RPMI8226 (cell line): Measurements from ENCODE around the gene TMEM191C.
"Not testable (repeated sequence)": the region's sequence is repeated elsewhere in the genome, so short reads cannot be mapped to it uniquely, and the experiment has no call there.

Source experiments
- DNase-seq: peaks from one replicate; pipeline ENCODE4 v3.0.0-alpha.2; 2015

TMEM191C gene

DNA sequence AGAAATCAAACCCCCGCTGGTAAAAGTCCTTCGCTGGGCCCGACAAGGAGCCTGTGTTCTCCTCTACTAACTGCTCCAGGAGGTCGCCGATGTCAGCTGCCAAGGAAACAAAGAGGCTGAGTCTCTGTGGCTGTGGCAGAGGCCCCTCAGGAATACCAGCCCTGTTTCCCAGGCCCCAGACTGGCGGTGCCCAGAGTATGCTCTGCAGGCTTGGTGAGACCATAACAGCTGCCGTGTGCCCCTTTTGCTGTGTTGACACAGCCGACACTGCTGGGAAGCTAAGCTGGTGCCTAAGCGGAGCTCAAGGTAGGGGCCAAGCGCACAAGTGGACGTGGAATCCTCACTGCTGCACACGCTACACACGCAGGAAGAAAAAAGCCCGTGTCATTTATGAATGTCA lies 16.9 kb downstream of the TMEM191C start:
- DNase-seq, result not testable (repeated sequence)

DNA sequence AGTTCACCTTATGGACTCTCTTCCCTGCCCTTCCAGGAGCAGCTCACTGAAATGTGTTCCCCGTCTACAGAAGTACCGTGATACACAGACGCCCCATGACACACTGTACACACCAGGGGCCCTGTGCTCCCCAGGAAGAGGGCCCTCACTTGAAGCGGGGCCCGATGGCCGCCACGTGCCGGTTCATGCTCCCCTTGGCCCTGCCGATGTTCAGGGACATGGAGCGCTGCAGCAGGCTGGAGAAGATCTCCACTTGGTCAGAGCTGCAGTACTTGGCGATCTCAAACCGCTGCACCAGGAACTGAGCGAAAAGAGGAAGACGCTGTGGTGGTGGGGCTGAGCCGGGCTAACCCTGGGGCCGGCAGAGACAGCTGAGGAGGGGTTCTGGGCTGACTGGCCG lies 20.5 kb downstream of the TMEM191C start:
- not testable (repeated sequence) for DNase-seq

DNA sequence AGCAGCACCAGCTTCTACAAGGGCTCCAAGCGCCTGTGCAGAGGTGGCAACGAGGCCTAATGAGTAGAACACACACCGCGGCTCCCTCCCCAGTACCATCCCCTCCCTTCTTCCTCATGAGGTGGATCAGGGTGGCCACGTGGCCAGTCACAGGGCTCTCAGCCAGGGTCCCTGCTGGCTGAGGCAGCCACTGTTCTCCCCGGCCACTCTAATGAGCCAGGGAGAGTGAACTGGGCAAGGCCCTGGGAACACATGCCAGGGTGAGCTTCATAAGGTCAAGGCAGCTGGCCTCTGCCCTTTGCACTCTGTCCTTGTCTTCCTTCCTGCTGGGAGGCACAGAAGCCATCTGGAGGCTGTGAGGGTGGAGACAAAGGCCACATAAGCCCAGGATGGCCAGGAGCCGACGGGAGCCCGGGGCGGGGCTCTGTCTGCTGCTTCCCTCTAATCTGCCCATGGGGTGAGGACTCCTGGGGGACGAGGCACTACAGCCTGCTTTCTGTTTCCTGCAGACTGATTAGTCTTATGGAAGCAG lies 22.0 kb downstream of the TMEM191C start:
- not testable (repeated sequence) for DNase-seq

DNA sequence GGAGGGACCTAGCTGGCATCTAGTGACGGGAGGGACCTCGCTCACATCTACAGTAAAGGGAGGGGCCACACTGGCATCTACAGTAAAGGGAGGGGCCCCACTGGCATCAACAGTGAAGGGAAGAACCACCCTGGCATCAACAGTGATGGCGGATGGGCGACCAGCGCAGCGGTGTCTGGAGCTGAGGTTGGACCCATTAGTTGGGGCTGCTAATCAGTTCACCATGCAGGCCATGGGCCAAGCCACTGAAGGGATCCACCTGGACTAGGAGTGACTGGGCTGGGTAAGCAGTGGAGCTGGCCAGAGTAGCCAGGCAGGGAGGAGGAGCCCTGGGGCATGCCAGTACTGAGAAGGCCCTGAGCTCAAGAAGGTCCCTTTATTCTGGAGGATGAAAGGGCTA lies 23.4 kb downstream of the TMEM191C start:
- DNase-seq, result not testable (repeated sequence)

DNA sequence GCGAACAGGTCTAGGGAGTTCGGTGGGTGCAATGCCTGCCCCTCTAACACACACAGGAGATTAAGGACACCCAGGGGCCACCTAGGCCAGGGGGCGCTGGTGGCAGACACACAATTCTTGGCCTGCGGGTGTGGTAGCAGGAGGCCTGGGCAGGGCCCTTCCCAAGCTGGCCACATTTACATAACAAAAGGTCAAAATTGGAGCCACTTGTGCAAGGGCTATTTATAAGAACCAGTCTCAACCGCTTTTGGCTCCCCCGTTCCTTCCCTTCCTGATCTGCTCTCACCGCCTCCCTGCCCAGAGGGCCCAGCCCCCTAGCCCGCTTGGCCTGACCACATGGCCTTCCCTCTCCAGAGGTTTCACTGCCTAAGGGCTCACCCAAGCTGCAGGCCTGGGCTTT lies 25.1 kb downstream of the TMEM191C start:
- DNase-seq, result not testable (repeated sequence)

DNA sequence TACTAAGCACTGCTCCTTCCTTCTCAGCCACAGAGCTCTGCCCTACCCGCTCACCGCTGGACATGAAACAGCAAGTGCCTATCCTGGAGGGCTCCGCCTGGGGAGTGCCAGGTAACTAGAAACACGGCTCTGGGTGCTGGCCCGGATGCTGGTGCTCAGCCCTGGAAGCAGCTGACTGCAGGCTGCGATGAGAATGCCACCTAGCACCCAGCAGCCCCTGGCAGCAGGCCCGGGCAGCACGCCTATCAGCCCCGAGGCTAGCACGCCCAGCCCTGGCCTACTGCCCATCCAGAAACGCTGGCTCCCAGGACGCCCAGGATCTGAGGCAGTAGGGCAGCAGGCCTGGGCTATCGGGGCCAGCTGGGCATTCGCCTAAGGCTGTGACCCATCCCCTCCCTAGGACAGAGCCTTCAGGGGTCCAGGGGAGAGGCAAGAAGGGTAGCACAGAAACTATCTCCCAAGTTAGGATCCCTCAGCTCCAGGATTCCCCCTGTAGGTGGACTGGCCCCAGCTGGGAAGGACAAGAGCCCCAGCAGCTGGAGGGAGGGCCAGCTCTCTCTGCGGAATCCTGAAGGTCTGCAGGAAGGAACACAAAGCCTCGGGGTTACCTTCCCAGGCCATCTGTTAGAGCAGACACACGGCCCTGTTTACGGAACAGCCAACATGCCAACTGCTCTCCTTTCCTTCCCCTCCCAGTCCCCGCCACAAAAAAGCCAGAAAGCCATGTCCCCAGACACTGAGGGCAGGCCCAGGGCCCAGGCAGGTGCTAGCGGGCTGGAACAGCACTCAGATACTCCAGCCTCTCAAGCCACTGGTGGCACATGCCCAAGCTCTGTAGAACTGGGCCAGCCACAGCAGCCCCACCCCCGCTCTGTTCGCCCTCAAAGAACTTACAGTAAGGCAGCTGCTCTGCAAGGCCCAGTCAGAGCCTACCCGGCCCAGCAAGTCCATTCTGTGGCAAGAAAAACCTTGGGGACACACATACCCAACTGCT lies 26.9 kb downstream of the TMEM191C start:
- DNase-seq, result not testable (repeated sequence)

DNA sequence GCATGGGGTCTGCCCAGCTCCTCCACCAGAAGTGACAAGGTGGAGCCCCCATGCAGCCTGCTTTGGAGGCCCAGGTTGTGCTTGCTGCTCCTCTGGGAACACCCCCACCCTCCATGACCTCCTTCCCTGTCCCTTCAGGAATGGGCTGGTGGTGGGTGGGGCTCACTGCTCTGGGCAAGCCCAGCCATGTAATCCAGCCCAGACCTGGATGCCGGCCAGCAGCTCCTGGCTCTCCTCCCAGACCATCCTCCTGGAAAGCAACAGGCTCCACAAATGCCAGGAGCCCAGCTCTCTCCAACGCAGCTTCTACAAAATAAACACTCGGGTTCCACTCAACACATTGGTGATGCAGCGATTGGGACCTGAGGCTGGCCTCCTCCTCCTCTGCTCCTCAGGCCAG lies 30.8 kb downstream of the TMEM191C start:
- not testable (repeated sequence) for DNase-seq

DNA sequence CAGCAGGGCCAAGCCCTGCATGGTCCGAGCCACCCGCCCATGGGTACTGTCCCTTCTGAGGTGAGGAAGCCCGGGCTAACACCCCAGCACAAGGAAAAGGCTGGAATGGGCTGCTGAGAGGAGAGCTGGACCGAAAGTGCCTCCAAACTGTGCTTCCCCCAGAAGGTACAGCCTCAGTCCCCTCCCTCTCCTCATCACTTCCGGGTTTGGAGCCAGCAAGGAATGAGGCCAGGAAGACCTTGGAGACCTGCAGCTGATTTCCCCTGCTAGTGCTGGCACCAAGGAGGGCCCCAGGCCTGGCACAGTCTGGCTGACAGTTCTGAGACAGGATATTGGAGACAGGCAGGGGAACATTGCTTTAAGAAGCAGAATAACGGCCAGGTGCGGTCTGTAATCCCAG lies 31.3 kb downstream of the TMEM191C start:
- not testable (repeated sequence) for DNase-seq

DNA sequence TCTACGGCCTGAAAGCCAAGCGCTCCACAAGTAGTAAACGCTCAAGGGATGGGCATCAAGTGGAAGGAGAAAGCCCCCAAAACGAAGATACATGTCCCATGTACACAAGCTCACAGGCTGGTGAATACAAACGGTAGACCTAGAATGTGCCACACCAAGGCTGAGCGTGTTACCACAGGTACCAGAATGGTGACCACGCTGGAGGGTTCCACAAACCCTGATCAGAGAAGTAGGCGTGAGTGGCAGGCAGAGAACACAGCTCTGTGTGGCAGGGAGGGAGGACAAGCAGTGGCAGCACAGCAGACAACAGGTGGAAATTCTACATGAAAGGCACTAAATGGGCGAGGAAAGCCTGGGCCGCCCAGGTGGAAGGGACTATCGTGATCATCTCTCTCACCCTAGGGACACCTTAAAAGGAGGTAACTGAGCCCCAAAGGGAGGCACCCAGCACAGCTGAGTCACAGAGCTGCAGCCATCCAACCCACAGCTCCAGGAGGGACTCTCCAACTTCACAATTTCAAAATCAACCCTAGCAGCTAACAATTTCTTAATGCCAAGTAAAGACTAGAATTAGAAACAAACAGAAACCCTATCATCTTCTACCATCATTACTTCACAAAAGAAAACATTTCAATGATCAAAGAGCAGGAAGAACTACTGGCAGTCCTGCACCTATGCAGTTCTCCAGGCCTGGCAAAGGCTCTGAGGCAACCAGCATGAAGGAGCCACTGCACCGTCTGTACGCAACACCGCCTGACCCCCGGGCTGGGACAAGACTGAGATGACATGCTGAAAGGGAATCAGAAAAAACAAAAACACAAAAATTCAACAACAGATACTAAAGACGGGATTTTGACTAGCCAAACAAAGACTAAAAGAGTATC lies 32.7 kb downstream of the TMEM191C start:
- not testable (repeated sequence) for DNase-seq

DNA sequence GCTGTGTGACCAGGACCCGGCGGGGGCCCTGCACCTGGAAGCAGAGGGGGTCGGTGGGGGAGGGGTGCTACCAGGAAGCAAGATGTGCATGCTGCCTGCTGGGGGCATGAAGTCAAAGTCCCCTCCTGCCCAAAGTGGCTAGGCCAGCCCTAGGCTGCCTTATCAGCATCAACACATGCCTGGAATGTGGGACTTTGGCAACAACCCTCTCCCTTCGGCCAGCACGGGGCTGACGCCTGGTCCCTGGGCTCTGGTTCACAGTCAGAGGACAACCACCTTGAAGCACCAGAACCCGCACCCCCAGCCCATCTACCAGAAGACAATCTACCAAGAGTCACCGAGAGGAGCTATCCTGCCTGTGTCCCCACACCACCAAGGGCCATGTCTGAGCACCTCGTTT lies 43.2 kb downstream of the TMEM191C start:
- DNase-seq, result not testable (repeated sequence)

DNA sequence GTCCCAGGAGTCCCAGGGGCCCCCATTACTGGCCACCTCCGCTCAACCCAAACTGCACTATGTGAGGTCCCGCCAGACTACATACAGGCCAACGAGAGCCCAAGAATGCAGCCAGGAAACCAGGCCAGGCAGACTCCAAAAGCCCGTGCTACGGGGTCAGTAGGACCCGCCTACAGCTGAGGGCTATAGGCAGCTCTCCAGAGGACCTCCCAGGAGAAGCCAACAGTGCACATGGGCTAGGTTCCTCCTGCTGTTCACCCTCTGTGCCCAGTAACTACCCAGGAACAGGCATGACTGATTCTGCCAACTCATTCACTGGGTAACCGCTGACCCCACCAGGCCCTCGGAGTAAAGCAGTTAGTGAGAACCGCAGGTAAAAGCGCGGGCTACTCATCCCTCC lies 44.8 kb downstream of the TMEM191C start:
- DNase-seq, result not testable (repeated sequence)

DNA sequence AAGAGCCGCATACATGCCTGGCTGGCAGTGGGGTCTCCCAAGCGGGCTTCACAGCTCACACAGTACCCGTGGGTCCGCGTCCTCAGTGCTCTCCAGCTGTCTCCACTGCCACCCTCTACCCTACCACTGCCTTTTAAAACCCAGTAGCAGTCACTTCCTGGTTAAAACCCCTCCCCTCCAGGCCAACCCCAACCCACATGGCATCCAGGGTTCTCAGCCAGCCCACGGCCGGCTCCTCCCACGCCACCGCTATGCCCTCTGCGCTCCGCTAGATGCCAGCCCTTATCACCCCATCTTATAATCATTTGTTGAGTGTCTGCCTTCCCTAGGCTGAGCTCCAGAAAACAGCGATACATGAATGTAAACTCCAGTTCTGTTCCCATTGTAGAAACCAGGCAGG lies 46.9 kb downstream of the TMEM191C start:
- DNase-seq, result not testable (repeated sequence)

DNA sequence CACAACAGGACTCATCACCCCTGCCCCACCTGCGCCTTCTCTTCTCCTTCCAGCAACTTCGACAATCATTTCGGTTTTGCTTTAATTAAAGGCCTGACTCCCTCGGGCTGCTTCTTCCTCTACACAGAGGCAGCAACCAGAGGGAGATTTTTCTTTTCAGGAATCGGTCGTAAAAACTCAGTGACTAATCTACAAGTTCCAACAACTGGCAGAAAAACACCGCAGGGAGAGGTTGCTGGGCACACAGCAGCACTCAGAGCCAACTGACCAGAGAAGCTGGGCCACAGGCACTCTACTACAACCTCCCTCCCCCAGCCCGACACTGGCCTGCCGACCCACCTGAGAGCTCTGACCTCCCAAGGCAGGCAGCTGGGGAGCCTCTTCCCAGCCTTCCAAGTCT lies 48.0 kb downstream of the TMEM191C start:
- DNase-seq, result not testable (repeated sequence)

DNA sequence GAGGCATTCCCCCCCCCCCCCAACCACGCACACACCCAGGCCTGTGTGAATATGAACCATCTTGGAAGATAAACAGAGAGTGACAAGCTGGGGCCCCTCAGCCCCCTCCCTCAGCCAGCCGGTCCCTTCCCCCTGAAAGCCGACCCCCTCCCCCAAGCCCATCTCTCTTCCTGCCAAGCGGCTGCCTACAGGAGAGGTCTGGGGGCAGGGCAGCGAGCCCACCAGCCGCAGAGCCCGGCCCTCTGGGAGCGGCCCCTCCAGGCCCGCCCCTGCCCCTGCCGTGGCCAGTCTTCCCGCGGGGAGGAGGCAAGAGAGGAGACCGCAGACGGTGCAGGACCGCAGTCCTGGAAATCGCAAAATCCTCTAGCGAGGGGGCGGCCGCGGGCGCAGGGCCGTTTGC lies 49.3 kb downstream of the TMEM191C start:
- DNase-seq, result not testable (repeated sequence)

DNA sequence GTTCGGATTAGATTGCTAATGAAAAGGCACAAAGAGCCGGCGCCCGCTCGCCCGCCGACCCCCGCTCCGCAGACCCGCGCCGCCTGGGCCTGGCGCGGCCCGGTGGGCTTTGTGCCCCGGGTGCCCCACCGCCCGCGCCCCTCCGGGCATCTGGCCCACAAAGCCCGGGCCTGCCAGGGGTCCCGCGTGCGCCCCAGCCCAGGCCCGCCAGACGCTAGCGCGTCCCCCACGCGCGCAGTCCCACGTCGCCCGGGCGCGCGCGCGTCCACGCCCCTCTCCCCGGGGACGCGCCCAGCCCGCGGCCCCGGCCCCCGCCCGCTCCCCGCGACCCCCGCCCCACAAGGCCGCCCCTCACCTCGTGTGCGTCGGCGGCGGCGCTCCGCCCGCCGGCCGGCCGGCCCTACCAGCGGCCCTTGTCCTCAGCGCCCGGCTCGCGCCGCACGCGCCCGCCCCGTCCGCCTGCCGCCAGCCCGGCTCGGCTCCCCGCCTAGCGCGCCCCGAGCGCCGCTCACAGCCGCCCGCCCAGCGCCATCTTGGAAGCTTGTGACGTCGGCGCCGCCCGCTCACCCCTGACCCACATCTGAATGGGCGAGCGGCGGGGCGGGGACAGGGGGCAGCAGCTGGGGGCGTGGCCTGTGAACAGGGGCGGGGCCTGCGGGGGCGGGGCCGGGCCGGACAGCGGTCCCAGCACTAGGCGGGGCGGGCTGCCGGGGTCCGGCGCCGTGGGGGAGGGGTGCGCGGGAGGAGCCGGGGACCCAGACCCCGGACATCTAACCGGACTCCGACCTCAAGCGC lies 50.0 kb downstream of the TMEM191C start:
- not testable (repeated sequence) for DNase-seq
